HTERT RPE-1 (cell line): ENCODE results near the gene ERG.

Source experiments
- in situ Hi-C: fragments of 300-500 bp; cut with MboI; formaldehyde crosslinking; loops from 4 replicates; pipeline ENCODE4 v1.14.3; 2020; ENCODE audit warnings: low sequenced_read_pairs

The ERG gene

GRCh38 chr21:38396325-38396724, 102.0 kb downstream of the ERG start:
- in situ Hi-C loops = no loop called here

- in situ Hi-C loops = no loop called here
Measured at GRCh38 chr21:38395581-38395980, 102.7 kb downstream of the ERG start.

GRCh38 chr21:38392661-38393060, 105.6 kb downstream of the ERG start:
- in situ Hi-C loops = no loop called here

- in situ Hi-C loops = no loop called here
Measured at GRCh38 chr21:38389896-38390295, 108.4 kb downstream of the ERG start.

GRCh38 chr21:38389354-38389676, 109.0 kb downstream of the ERG start:
- in situ Hi-C loops = no loop called here

GRCh38 chr21:38388647-38389353, 109.5 kb downstream of the ERG start:
- in situ Hi-C loops = no loop called here

GRCh38 chr21:38388203-38388602, 110.1 kb downstream of the ERG start:
- in situ Hi-C loops = no loop called here

- in situ Hi-C loops = no loop called here
Measured at GRCh38 chr21:38386967-38387366, 111.3 kb downstream of the ERG start.

- in situ Hi-C loops = no loop called here
Measured at GRCh38 chr21:38385427-38386175, 112.7 kb downstream of the ERG start.

GRCh38 chr21:38384675-38385426, 113.4 kb downstream of the ERG start:
- in situ Hi-C loops = no loop called here

- in situ Hi-C loops = no loop called here
Measured at GRCh38 chr21:38384238-38384560, 114.1 kb downstream of the ERG start.

GRCh38 chr21:38383411-38384237, 114.7 kb downstream of the ERG start:
- in situ Hi-C loops = no loop called here

GRCh38 chr21:38380481-38381137, 117.7 kb downstream of the ERG start:
- in situ Hi-C loops = no loop called here

- in situ Hi-C loops = no loop called here
Measured at GRCh38 chr21:38379147-38379546, 119.1 kb downstream of the ERG start.

- in situ Hi-C loops = no loop called here
Measured at GRCh38 chr21:38377165-38378088, 120.8 kb downstream of the ERG start.

- in situ Hi-C loops = no loop called here
Measured at GRCh38 chr21:38376693-38377092, 121.6 kb downstream of the ERG start.

GRCh38 chr21:38376235-38376634, 122.0 kb downstream of the ERG start:
- in situ Hi-C loops = no loop called here

- in situ Hi-C loops = no loop called here
Measured at GRCh38 chr21:38367646-38368045, 130.6 kb downstream of the ERG start.

GRCh38 chr21:38365521-38365920, 132.8 kb downstream of the ERG start:
- in situ Hi-C loops = no loop called here

GRCh38 chr21:38363693-38364092, 134.6 kb downstream of the ERG start:
- in situ Hi-C loops = no loop called here
